ENCODE results near the gene GANAB. TPM values are rescaled to one million over a fixed set of nuclear protein-coding genes. Genes with fewer than 3 reads are reported as not detected.

The GANAB gene
- total and polyA plus RNA-seq, 2 of the 13 experiments (the other 11 are each of a cell fraction or from before 2014, with no cell fraction given): 99.5 to 234 TPM

DNA sequence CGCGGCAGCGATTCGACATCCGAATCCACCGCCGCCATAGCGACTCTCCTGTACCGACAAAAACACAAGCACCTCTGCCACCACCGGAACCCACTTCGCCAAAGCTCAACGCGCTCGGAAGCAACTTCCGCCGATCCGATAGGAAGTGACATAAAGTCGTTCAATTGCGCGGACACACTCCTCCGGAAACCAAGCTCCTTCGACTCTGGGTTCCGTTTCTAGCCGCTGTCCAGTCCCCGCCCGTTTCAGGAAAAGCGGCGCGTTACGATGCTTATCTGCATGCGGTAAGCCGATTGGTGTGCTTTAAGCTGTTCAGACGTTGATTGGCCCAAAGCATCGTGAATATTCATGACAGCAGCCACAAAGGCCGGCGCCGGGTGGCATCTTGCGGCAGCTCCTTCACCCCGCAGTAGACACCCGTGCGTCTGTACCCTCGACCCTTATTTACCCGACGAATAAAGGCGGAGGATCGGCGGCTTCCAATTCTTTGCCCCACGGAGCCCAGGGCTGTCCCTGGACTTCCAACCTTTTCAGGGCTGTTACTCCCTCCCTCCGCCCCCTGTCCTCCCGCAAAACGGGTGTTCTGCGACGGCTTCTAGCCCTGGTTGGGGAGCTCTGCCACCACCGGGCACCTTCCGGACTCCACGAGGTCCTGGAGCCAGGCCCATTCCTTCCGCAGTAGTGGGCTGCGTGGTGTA lies 54.8 kb downstream of the GANAB start, which contains the start of gene TUT1 (continued):
- TF ChIP-seq ZNF256 (CRISPR knock-in tag; conservative IDR thresholded peaks at IDR 0.05) (0 out of 2 replicates have a peak, but pooled peaks have one; percentile 52), SAP130 (CRISPR knock-in tag; IDR thresholded peaks at IDR 0.05; ENCODE audit: low read depth) (peak; percentile 98), SRY (CRISPR knock-in tag; IDR thresholded peaks at IDR 0.05) (peak; percentile 72; the same call in 1 of the 2 replicates), TEAD2 (CRISPR knock-in tag; IDR thresholded peaks at IDR 0.05) (no peak), FOXK2 (IDR thresholded peaks at IDR 0.05) (peak; percentile 79; the same call in 1 of the 2 replicates), ZNF549 (CRISPR knock-in tag; IDR thresholded peaks at IDR 0.05) (no peak), ZNF33B (CRISPR knock-in tag; IDR thresholded peaks at IDR 0.05) (no peak), BCL6 (CRISPR knock-in tag; IDR thresholded peaks at IDR 0.05) (peak; percentile 55; the same call in 1 of the 2 replicates), ISX (CRISPR knock-in tag; conservative IDR thresholded peaks at IDR 0.05) (no peak), STAT6 (CRISPR knock-in tag; IDR thresholded peaks at IDR 0.05; ENCODE audit: borderline replicate concordance) (peak; percentile 84), ZNF280D (CRISPR knock-in tag; IDR thresholded peaks at IDR 0.05) (no peak; the same call in 1 of the 2 replicates), NR3C1 (CRISPR knock-in tag; IDR thresholded peaks at IDR 0.05) (no peak), TOE1 (CRISPR knock-in tag; IDR thresholded peaks at IDR 0.05) (no peak), ZNF777 (CRISPR knock-in tag; IDR thresholded peaks at IDR 0.05) (peak; percentile 36; the same call in 1 of the 2 replicates), ATM (IDR thresholded peaks at IDR 0.05; ENCODE audit: borderline replicate concordance) (no peak), ZFP91 (CRISPR knock-in tag; IDR thresholded peaks at IDR 0.05; ENCODE audit: borderline replicate concordance) (peak; percentile 85)
- TF ChIP-seq, protein P1, sequence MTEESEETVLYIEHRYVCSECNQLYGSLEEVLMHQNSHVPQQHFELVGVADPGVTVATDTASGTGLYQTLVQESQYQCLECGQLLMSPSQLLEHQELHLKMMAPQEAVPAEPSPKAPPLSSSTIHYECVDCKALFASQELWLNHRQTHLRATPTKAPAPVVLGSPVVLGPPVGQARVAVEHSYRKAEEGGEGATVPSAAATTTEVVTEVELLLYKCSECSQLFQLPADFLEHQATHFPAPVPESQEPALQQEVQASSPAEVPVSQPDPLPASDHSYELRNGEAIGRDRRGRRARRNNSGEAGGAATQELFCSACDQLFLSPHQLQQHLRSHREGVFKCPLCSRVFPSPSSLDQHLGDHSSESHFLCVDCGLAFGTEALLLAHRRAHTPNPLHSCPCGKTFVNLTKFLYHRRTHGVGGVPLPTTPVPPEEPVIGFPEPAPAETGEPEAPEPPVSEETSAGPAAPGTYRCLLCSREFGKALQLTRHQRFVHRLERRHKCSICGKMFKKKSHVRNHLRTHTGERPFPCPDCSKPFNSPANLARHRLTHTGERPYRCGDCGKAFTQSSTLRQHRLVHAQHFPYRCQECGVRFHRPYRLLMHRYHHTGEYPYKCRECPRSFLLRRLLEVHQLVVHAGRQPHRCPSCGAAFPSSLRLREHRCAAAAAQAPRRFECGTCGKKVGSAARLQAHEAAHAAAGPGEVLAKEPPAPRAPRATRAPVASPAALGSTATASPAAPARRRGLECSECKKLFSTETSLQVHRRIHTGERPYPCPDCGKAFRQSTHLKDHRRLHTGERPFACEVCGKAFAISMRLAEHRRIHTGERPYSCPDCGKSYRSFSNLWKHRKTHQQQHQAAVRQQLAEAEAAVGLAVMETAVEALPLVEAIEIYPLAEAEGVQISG (CRISPR knock-in tag; IDR thresholded peaks at IDR 0.05): peak; percentile 97
- TF ChIP-seq, protein P2, sequence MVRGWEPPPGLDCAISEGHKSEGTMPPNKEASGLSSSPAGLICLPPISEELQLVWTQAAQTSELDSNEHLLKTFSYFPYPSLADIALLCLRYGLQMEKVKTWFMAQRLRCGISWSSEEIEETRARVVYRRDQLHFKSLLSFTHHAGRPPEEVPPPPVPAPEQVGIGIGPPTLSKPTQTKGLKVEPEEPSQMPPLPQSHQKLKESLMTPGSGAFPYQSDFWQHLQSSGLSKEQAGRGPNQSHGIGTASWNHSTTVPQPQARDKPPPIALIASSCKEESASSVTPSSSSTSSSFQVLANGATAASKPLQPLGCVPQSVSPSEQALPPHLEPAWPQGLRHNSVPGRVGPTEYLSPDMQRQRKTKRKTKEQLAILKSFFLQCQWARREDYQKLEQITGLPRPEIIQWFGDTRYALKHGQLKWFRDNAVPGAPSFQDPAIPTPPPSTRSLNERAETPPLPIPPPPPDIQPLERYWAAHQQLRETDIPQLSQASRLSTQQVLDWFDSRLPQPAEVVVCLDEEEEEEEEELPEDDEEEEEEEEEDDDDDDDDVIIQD (CRISPR knock-in tag; IDR thresholded peaks at IDR 0.05; ENCODE audit: low read depth): peak; percentile 84
